Measurements from ENCODE around the gene RNF183. TPM values are rescaled to one million over a fixed set of nuclear protein-coding genes. Genes with fewer than 3 reads are reported as not detected.

The RNF183 gene, protein sequence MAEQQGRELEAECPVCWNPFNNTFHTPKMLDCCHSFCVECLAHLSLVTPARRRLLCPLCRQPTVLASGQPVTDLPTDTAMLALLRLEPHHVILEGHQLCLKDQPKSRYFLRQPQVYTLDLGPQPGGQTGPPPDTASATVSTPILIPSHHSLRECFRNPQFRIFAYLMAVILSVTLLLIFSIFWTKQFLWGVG
- total RNA-seq, result not detected

GRCh38 chr9:113302792-113303418 is at the start of gene RNF183:
Gene RNF183 (minus strand): TSS chr9:113303376. CDS start chr9:113298184, 5,192 bp downstream.
- DNase-seq, result no peak

- DNase-seq, result no peak
These were observed 49.2 kb upstream of the RNF183 start for GRCh38 chr9:113352411-113352810.

GRCh38 chr9:113352006-113352405 is 48.8 kb upstream of the RNF183 start:
- no peak for DNase-seq

GRCh38 chr9:113350937-113351336 is 47.8 kb upstream of the RNF183 start:
- DNase-seq, result no peak

GRCh38 chr9:113350107-113350661 is 47.0 kb upstream of the RNF183 start:
- no peak for DNase-seq

DNA sequence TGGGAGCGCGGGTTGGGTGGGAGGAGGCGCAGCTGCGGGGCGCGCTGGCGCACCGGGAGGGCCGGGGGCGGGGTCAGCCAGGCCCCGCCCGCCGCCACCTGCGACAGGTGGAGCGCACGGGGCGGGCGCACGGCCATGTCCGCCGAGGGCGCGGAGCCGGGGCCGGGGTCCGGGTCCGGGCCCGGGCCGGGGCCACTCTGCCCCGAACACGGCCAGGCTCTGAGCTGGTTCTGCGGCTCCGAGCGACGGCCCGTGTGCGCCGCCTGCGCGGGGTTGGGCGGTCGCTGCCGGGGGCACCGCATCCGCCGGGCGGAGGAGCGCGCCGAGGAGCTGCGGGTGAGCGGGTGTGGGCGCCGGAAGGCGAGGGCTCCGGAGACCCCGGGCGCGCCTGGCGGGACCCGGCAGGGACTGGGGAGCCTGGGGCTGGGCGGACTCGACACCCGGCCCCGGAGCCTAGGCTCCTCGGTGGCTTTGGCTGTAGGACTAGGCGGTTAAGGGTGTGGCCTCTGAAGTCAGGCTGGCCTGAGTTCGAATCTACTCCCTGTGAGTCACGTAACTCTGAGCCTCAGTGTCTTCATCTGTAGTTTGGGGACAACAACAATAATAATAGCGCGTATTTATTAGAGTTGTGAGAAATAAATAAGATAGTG is 46.4 kb upstream of the RNF183 start, which contains the start of gene BSPRY:
TSS of gene BSPRY (plus strand) at position 97 of the 650 bp plus-strand sequence. CDS start at position 136, 39 bp downstream.
- DNase-seq, result no peak

GRCh38 chr9:113349066-113349444 is 45.9 kb upstream of the RNF183 start:
- DNase-seq, result no peak

- no peak for DNase-seq
These were observed 45.3 kb upstream of the RNF183 start for GRCh38 chr9:113348437-113348836.

DNA sequence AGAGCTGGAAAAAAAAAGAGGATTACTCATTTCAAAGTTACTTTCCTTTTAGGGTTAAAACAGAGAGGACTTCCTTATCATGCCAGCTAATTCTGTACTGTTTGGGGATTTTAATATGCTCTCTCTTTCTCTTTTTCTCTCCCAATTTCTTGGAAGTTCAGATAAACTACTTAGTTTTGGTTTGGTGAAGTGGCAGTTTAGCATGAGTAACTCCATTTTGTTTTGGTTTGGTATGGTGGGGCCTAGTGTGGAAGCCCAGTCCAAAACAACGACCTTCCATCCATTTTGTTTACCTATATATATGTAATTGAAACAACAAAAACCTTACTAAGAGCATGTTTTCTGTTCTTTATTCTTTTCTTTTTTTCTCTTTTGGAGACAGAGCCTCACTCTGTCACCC is 42.5 kb upstream of the RNF183 start:
- DNase-seq, result no peak

DNA sequence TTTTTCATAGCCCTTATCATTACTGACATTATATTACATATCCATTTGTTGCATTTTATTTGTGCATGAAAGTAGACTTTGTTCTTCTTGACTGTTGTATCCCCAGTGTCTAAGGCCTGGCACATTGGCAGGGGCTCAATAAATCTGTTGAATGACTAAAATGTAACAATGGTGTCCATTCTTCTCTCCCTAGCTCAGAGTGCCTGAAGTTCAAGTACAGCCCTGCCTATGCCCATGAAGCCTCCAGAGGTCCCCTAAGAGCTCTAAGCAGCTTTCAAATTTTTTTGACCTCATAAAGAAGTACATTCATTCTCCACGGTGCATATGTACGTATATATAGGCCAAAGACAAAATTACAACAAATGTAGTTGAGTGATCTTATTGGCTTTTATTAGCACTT is 42.0 kb upstream of the RNF183 start:
- no peak for DNase-seq

GRCh38 chr9:113343732-113344231 is 40.6 kb upstream of the RNF183 start:
- peak; percentile 84 for DNase-seq

DNA sequence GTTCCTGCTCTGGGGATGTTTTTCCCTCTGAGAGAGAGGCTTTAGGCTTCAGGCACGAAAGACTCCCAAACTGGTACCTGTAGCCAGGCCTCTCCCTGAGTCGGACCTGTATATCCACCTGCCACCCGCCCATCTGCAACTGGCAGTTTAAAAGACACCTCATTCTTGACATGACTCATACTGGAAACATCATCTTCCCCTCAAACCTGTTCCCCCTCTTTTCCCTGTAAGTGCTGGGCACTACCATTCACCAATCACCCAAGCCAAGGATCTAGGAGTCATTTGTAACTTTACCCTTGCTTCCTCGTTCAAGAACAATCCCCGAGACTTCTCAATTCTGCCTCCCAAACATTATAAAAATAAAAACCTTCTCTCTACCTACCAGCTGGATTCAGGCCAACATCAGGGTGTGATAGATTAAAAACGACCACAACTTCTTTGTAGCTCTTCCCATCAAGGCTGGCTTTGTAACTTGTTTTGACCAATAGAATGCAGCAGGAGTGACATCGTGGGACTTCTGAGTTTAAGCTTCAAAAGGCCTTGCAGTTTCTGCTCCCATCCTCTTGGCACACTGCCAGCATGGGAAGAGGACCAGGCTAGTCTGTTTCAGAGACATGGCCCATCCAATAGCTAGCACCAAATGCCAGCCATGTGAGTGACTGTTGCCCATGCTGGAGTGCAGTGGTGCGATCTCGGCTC is 38.7 kb upstream of the RNF183 start:
- DNase-seq, result no peak

DNA sequence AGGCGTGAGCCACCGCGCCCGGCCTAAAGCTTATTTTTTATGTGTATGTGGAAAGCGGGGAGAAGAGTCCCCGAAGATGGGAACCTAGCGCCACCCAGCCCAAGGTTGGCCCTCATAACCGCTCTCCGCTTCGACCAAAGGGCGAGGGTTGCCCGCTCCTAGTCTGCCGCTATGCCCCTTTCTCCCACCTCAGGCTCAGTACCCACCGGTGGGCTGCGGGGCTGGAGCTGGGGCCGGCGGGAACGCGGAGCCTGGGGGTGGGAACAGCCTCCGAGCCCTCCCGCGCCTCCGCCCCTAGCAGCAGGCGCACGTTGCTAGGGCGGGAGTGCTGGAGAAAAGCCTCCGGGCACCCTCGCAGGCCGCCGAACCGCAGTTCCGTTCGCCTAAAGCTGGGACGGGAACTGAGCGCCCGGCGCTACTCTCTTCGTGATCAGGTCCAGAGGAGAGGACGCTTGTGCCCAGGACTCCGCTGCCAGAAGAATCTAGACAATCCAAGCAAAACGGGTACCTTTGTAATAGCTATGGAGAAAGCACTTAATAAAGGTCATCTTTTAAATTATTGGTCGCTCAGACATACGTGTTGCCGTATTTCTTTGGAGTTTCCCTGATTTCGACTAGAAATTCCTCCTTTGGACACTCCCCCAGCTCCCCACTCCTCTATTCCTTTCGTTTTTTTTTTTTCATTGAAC is 37.0 kb upstream of the RNF183 start, which contains the start of gene WDR31:
TSS of gene WDR31 (minus strand) at position 265 of the 689 bp plus-strand sequence. CDS start 8,253 bp downstream, outside the sequence.
- peak; percentile 82 for DNase-seq

DNA sequence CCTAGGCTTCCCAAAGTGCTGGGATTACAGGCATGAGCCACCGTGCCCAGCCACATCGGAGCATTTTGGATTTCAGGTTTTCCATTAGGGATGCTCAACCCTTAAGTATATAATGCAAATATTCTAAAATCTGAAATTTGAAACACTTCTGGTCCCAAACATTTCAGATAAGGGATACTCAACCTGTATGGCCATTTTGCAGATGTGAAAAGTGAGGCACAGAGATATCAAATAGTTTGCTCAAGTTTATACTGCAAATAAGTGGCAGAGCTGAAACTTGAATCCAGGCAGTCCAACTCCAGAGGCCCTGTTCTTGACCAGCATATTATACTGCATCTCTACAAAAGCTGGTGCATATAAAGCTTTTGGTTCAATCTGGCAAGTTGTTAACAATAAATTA is 34.5 kb upstream of the RNF183 start:
- no peak for DNase-seq

- no peak for DNase-seq
These were observed 28.6 kb upstream of the RNF183 start for GRCh38 chr9:113331780-113332179.

DNA sequence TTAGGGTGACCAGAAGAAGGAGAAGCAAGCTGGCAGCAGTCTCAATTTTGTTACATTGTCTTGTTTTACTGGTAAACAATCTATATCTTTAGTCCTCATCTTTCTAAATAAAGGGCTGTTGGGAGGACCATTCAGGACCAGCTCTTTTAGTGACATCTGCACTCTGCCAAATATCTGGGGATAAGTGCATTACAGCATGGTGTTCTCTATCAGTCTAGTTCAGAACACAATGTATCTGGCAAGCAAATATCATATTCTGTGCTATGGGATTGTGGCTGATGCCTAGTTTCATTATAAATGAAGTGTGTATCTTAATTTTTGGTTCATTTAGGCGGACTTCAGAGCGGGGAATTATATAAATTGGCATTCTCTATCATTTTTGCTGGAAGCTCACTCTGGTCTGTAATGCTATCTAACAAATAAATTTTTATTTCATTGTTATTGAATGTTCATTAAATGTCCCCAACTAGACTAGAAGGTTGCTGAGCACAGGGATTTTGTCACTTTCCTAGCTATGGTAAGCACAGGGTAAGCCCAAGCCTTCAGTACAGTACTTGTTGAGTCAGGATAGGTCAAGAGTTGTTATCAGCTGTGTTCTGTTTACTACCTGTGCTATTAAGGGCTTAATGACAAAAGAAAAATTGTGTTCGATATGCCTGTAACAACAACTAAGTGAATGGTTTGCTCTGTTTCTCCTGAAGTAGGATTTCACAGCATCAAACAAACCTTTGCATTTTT is 25.0 kb upstream of the RNF183 start:
- DNase-seq, result no peak

GRCh38 chr9:113326230-113326629 is 23.1 kb upstream of the RNF183 start:
- no peak for DNase-seq

DNA sequence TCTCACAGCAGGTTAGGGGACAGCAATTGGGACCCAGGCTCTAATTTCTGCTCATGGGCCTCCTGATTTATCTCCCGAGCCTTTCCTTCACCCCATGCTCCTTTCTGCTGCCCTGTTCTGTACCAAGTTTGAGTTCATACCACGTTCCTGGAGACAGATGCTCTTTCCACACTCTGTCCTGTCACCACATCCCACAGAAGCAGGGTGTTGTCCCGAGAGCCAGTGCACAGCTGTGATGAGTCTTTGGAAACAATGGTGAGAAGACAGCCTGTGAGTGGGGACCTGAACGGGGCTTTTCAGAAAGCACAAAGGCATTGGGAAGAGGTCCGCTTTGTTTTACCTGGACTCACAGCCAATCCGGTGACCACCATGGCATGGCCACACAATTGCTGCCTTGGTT is 19.5 kb upstream of the RNF183 start:
- DNase-seq, result no peak

DNA sequence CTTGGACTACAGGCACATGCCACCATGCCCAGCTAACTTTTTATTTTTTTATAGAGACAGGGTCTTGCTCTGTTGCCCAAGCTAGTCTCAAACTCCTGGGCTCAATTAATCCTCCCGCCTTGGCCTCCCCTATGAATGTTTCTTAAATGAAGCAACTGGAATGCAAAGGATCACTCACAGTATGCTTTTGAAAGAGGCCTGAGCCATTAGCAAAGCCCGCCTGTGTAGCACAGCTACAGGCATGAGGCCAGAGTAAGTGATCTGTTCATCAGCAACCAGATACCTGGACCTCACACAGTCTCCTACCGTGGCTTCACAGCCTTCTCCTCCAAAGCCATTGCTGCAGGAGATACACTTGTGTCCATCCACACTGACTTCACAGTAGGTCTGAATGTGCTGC is 16.9 kb upstream of the RNF183 start:
- DNase-seq, result no peak

DNA sequence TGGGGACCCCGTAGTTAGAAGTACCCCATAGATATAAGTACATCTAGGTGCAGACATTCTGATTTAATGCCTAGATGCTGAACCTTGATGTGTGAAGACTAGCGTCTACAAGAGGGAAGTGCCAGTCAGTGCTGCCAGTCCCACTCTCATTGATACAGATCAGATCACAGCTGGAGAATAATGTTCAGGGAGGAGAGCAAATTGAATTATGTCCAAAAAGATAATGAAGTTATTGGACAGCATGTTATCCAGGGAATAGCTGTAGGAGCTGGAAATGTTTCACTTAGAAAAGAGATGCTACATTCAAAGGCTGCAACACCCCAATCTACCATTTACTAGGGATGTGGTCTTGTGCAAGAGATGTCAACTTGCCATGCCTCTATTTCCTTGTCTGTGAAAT is 15.9 kb upstream of the RNF183 start:
- no peak for DNase-seq

DNA sequence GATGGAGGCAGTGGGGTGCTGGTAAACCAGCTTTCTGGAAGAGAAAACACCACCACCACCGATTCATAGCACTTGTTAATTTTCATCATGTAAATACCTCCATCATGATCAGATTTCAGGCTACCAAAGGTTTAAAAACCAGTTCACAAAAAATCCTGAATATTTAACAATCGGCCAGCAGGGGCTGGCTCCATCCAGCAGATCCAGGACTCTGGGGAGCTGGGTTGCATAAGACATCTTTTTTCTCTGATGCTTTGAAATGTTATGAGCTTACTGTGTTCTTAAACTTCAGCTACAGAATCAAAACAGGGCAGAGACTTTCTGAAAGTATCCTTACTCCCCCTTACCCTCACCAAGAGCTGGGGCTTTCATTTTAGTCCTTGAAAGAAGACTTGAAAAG is 14.6 kb upstream of the RNF183 start:
- DNase-seq, result no peak

Data from occipital lobe (tissue), 2 donors.